Germinal center (tissue), 1 donor: ENCODE results near the gene MRPL38.
"Not testable (repeated sequence)": the region's sequence is repeated elsewhere in the genome, so short reads cannot be mapped to it uniquely, and the experiment has no call there.

Experiments used
- DNase-seq: peaks from one replicate; pipeline ENCODE4 v3.0.0; 2012; ENCODE audit warnings: mixed read lengths, low spot score

Gene MRPL38

GRCh38 chr17:75896415-75897159 is 8.1 kb downstream of the MRPL38 start, which contains the start of gene TRIM65:
Gene TRIM65, minus strand, starts transcription at chr17:75896951. Its CDS starts 14 bp downstream, at chr17:75896937.
- peak; percentile 85 for DNase-seq

DNA sequence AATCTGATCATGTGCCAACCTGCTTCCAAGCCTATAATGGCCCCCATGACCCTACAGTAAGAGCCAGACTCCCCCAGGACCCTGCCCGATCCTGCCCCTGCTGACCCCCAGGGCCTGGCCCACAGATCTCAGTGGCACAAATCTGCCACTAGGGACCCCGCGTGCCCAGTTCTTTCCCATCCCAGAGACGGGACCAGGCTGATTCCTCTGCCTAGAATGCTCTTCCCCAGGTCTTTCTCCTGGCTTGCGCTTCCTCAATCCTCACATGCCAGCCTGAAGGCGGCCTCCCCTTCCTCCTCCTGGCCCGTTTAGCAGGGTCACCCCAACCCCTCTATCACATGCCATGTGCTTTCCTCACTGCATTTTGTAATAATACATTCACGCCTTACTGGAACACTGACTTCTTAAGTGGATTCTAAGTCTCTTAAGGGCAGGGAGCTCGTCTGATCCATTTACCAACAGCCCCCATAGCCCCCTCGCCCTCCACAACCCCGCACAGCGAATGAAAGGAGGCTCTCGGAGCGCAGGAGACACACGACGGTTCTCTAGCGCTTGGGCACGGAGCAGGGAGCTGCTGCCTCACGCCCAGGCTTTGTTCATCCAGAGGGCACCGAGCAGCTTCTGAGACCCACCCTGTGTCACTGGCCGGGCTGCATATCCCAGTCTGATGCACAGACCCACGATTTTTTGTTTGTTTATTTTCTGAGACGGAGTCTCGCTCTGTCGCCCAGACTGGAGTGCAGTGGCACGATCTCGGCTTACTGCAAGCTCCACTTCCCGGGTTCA is 9.1 kb downstream of the MRPL38 start:
- no peak for DNase-seq

DNA sequence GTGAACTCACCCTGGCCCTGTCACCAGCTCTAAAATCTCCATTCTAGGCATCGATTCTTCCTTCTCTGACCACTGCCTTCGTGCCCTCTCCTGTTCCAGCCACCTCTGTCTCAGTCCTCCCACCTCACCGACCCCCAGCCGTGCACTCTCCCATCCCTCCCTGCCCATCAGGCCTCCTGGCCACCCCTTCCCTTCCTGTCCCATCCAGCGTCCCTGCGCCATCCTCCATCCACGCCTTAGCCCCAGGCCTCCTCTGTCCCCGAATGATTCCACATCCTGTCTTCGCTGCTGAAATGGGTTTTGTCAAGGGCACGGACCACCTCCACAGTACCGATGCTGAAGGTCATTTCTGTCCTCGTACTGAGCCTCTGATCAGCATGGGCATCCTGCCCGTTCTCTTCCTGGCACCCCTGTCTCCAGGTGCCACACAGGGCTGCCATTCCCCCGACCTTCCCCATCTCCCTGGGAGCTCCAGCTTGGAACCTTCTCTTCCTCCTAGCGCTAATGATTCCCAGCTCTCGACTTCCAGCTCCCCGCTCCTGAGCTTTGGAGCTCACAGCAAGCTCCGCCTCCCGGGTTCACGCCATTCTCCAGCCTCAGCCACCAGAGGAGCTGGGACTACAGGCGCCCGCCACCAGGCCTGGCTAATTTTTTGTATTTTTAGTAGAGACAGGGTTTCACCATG is 10.5 kb downstream of the MRPL38 start:
- DNase-seq: no peak

- no peak for DNase-seq
Measured at GRCh38 chr17:75893305-75894048, 11.2 kb downstream of the MRPL38 start.

DNA sequence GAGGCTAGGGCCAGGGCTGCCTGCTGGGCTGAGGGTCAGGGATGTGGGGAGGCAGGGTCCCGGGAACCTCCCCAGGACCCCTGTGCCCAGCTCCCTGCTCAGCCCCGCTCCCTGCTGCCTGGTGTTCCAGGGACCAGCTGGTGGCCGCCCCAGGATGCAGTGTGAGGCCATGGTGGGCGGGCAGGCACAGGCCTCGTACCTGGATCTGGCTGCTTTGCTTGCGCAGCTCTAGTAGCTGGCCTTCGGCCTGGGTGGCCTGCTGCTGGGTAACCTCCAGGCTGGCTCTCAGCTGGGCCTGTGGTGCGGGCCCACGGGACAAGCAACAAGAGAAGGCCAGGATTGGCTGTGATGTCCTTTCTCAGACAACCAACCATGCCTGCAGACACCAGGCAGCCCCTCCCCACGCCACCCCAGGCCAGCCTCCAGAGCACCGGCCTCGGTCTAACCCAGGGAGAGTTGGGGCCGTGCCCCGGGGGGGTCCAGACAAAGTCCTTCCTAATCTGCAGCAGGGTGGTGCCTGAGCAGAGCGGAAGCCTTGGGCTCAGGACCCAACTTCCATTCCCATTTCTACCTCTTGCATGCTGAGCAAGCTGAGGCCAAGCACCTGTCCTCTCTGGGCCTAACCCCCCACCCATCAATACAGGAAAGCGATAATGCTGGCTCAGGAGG is 12.0 kb downstream of the MRPL38 start:
- no peak for DNase-seq

DNA sequence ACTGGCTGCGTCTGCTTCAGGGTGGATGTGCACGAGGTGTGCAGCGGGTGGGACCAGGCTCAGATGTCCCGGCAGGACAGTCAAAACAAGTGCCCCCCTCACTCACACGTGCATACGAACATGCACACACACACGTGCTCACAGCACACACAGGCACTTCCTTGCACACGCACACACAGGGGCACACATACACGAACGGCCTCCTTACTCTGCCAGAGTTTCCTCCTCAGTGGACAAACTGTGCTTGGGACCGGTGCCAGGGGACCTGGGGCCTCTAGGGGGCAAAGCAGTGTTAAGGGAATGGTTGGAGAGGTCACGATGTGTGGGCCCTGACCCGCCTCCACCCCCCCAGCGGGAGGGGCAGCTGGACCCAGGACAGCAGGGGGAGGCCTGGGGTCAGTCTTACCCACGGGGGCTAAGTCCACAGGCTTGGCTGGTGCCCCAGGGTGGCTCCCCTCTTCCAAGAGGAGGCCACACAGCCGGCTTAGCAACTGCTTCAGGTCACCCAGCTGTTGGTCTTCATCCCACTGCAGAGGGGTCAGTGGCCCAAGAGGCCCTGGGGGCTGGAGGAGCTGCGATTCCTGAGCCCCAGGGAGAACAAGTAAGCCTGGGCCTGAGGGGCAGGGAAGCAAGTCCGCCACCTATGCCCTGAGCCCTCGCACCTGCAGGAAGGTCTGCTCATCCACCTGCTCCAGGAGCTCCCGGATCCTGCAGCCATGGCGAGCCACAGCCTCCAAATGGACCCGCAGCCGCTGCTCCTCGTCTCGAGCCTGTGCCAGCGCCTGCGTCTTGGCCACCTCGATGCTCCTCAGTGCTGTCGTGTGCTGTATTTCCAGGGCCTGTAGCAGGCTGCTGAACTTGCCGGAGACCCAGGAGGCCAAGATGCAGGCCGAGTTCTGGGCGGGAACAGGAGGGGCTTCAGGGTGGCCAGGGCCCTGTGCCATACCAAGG is 12.8 kb downstream of the MRPL38 start:
- DNase-seq: no peak

DNA sequence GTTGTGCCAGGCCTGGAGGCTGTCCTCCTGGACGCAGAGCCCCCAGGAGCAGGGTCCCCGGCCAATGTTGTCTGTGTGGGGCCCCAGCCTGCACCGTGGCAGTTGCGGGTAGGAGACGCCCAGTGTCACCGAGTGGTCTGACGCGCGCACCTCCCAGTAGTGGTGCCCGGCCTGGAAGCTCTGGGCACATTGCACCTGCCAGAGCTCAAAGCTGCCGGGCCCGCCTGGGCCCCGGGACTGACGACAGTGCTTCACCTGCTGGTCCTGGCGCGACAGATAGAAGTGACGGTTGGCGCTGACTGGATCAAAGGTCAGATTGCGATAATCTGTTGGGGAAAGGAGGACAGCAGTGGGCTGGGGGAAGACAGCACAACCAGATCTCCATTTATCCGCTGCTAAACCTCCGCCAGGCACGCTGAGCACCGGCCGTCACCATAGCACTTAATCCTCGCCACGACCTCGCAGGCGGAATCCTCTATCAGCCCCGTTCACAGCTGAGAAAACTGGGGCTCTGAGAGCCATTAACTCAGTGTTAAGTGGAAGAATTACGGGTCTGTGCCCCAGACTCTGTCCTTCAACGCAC is 13.6 kb downstream of the MRPL38 start:
- DNase-seq: no peak

- no peak for DNase-seq
Measured at GRCh38 chr17:75889454-75889853, 15.2 kb downstream of the MRPL38 start.

DNA sequence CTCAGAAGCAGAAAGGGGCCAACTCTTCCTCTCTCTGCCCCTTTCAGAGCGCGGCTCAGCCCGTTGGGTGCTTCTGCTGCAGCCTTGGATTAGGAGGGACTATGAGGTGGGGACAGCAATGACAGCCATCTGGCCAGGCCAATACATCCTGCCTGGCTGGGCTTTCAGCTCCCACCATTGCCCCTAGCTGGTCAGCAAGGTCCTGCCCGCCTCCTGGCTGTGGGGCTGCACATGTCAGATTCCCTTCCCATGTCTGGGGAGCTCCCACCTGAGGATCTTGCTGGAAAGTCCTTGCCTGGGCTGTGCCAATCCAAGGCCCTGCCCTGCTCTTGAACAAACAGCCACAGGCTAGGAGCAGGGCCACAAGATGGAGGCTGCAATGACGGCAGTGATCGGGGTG is 16.2 kb downstream of the MRPL38 start:
- no peak for DNase-seq

DNA sequence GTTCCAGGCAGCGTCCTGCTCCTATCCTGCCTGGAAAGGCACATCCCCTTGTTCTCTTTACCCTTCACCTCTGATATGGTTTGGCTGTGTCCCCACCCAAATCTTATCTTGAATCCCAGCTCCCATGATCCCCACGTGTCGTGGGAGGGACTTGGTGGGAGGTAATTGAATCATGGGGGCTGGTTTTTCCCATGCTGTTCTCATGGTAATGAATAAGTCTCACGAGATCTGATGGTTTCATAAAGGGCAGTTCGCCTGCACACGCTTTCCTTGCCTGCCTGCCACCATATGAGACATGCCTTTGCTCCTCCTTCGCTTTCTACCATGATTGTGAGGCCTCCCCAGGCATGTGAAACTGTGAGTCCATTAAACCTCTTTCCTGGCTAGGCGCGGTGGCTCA is 18.8 kb downstream of the MRPL38 start:
- not testable (repeated sequence) for DNase-seq

DNA sequence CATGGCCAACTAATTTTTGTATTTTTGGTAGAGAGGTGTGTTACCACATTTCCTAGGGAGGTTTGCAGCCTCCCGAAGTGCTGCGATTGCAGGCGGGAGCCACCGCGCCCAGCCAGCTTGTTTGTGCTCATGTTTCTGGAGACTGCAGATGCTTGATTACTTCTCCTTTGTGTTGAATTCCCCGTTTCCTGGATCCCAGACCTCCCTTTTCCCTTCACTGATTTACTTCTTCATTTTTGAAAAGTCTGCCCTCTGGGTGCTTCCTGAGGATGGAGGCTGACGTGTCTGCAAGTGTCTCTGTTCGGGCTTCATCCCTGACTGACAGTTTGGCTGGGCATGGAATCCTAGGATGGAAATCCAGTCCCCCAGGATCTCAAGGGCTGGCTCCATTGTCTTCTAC is 19.3 kb downstream of the MRPL38 start:
- no peak for DNase-seq

- DNase-seq: no peak
Measured at GRCh38 chr17:75881678-75882454, 22.8 kb downstream of the MRPL38 start.

GRCh38 chr17:75880266-75880665 is 24.4 kb downstream of the MRPL38 start:
- no peak for DNase-seq

DNA sequence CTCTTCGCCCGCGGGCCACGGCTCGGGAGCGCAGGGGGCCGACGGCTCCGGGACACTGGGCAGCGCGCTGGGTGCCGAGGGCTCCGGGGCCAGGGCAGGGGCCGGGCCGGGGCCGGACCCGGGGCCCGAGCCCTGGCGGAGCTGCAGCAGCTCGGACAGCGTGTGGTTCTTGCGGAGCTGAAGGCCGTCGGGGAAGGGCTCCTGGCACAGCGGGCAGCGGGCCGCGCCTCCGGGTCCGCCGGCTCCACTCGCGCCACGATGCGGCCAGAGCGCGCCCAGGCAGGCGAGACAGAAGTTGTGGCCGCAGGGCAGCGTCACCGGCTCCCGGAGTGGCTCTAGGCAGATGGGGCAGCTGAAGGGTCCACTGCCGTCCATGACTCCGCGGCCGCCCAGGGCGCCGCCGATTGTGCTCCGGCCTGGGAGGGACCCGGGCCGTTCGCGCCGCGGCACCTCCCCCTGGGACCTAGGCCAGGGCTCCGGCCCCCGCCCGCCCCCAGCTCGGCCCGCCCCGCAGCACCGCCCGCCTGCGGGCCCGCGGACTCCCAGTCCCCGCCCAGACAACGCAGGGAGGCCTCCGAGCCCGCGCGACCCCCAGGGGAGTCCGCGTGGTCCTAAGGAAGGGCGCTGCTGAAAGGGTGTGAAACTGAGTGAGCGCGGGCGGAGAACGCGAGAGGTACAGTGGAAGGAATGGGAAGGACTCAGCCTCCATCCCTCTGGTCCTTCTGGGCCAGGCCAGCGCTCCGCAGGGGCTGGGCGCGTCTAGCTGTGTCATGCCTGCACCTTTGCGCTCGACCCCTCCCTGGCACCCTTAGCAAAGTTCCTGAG is 26.3 kb downstream of the MRPL38 start, which contains the start of gene TRIM47:
TSS of gene TRIM47 (minus strand) at position 408 of the 825 bp plus-strand sequence. CDS start at position 375, 33 bp downstream.
- no peak for DNase-seq

DNA sequence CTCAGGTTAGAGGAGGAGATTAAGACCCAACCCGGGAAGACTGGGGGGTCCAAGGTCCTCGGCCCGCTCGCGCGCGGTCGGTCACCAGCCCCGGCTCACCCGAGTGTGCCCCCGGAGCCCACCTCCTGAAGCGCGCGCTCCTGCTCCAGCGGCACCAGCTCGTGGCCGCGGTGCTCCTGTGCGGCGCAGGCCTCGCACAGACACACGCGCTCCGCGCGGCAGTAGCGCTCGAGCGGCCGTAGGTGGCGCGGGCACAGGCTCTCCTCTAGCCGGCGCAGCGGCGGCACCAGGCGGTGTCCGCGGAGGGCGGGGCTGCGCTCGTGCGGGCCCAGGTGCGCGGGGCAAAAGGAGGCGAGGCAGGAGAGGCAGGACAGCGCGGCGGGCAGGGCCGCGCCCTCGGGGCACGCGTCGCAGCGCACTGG is 26.9 kb downstream of the MRPL38 start:
- DNase-seq: peak; percentile 69

GRCh38 chr17:75876938-75877751 is 27.5 kb downstream of the MRPL38 start:
- no peak for DNase-seq
